A673 (cell line): ENCODE data around the gene ARHGEF28. TPM values are rescaled to one million over a fixed set of nuclear protein-coding genes. Genes with fewer than 3 reads are reported as not detected.

Experiments used
- BruUV-seq: library from RNA; stranded (reverse); fragments of 400-500 nt; replicated peaks from 2 replicates; lab custom pipeline; 2021; lab: Mats Ljungman, UMichigan
- CTCF ChIA-PET: fragments of 300-600 bp; sonication (Branson Sonifier 250); formaldehyde crosslinking; loops from one replicate; lab custom pipeline; 2022; ENCODE audit warnings: antibody characterized with exemption; lab: Charles Lee
- POLR2A ChIA-PET: fragments of 300-600 bp; sonication (Branson Sonifier 250); formaldehyde crosslinking; loops from one replicate; lab custom pipeline; 2022; ENCODE audit warnings: antibody characterized with exemption; ENCODE audit not compliant: low non-redundant PET; lab: Charles Lee
- DNase-seq: peaks from one replicate; pipeline ENCODE4 v3.0.0-alpha.2; 2015; ENCODE audit warnings: low spot score
- H3K27ac ChIP-seq: fragments of 200-600 bp; sonication (generic); 2 replicates; pipeline ENCODE4 v1.5.1; 2016; ENCODE audit warnings: mixed run types, low read depth, mild to moderate bottlenecking, mixed read lengths, antibody characterized with exemption, low read length; ENCODE audit not compliant: poor library complexity, severe bottlenecking
- H3K27me3 ChIP-seq: fragments of 200-600 bp; sonication (generic); replicated peaks from 2 replicates; pipeline ENCODE4 v1.6.1; 2017; ENCODE audit warnings: mixed run types, low read depth, mild to moderate bottlenecking, mixed read lengths, antibody characterized with exemption, low read length; ENCODE audit not compliant: insufficient read depth, poor library complexity
- H3K36me3 ChIP-seq: fragments of 200-600 bp; sonication (generic); 2 replicates; pipeline ENCODE4 v1.6.1; 2016; ENCODE audit warnings: mixed run types, mild to moderate bottlenecking, mixed read lengths, antibody characterized with exemption, low read length; ENCODE audit not compliant: insufficient read depth, poor library complexity, severe bottlenecking
- H3K4me1 ChIP-seq: fragments of 200-600 bp; sonication (generic); 2 replicates; pipeline ENCODE4 v1.6.1; 2017; ENCODE audit warnings: mixed run types, mild to moderate bottlenecking, mixed read lengths, antibody characterized with exemption, low read length; ENCODE audit not compliant: insufficient read depth, poor library complexity, severe bottlenecking
- H3K4me3 ChIP-seq: fragments of 200-600 bp; sonication (generic); 2 replicates; pipeline ENCODE4 v1.5.1; 2016; ENCODE audit warnings: low read depth, mixed run types, mild to moderate bottlenecking, mixed read lengths, low read length; ENCODE audit not compliant: poor library complexity, severe bottlenecking
- H3K9me3 ChIP-seq: fragments of 200-600 bp; sonication (generic); 2 replicates; pipeline ENCODE4 v1.6.1; 2016; ENCODE audit warnings: mixed run types, low read depth, mild to moderate bottlenecking, mixed read lengths, antibody characterized with exemption, low read length; ENCODE audit not compliant: poor library complexity, severe bottlenecking
- CTCF ChIP-seq: fragments of 300-800, 200-600 bp; sonication (generic); conservative IDR thresholded peaks from 2 replicates; pipeline ENCODE4 v1.5.1; 2017; ENCODE audit warnings: low read depth, mild to moderate bottlenecking, antibody characterized with exemption, low read length, moderate library complexity, mixed read lengths
- EZH2 ChIP-seq: fragments of 200-600 bp; sonication (generic); IDR thresholded peaks from 2 replicates; pipeline ENCODE4 v1.6.1; 2017; ENCODE audit warnings: borderline replicate concordance, low read depth, mild to moderate bottlenecking, mixed read lengths, antibody characterized with exemption, low read length; ENCODE audit not compliant: poor library complexity, severe bottlenecking
- intact Hi-C: fragments of 100-400 bp; cut with micrococcal nuclease; formaldehyde crosslinking; loops from one replicate; pipeline ENCODE4 v1.10.0; 2022; ENCODE audit not compliant: unreplicated experiment
- total RNA-seq: library from RNA; stranded (reverse); gene quantifications from 2 replicates; pipeline ENCODE4 v1.2.3, GENCODE V29; 2021

ARHGEF28 gene
- total RNA-seq, 1 experiment from 2014 or later = 3.4 TPM

DNA sequence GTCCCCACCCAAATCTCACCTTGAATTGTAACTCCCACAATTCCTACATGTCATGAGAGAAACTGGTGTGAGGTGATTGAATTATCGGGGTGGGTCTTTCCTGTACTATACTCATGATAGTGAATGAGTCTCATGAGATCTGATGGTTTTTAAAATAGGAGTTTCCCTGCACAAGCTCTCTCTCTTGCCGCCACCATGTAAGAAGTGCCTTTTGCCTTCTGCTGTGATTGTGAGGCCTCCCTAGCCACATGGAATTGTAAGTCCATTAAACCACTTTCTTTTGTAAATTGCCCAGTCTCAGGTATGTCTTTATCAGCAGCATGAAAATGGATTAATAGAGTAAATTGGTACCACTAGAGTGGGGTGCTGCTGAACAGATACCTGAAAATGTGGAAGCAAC is 140.9 kb downstream of the ARHGEF28 start:
- CTCF ChIA-PET = no interaction called here
- no peaks in the 10 kb centered on the region for H3K9me3 ChIP-seq
- BruUV-seq = no TSS peak
- no peaks in the 10 kb centered on the region for H3K36me3 ChIP-seq
- H3K4me1 ChIP-seq = no peaks in the 10 kb centered on the region
- H3K27me3 ChIP-seq = no peaks in the 10 kb centered on the region
- no peak overlapping the region for H3K27ac ChIP-seq
- TF ChIP-seq CTCF (no peak), EZH2 (no peak)
- POLR2A ChIA-PET = no interaction called here
- intact Hi-C loops = no loop called here
- H3K4me3 ChIP-seq = no peak overlapping the region
- DNase-seq = no peak

DNA sequence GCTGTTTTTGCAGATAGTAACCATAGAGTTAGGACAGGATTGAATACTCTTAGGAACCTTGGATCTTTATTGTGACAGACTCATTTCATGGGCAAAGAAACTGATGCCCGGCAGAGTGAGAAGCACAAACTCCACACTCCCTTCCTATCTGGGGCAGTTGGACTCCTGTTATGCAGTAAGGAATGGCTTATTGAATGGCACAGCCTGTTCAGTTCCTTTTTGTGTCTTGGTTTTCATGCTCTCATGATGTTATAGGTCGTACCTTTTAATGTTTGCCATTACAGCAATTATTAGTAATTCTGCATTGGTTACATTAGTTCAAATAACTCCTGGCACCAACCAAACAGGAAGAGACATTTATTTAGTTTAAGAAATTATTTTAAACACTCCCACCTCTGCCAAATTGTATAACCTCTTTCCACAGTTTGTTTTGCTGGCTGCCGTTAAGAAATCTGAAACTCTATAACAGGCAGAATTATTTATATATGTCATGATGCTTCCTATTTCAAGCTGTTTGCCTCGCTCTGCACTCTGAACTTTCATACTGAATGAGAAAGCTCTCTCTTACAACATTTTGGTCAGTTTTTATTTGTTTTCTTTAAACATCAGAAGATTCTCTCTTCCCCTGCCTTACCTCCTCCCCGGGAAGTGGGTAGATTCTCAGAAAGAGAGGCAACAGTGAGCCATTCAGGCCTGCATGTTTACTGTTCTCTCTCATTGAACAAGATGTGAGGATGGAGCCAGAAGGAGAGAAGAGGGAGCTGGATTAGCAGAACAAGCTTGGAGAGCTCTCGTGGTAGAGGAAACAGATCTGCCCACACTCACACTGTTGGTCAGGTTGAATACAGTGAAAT is 144.4 kb downstream of the ARHGEF28 start:
- no peaks in the 10 kb centered on the region for H3K36me3 ChIP-seq
- POLR2A ChIA-PET = no interaction called here
- BruUV-seq = no TSS peak
- TF ChIP-seq CTCF (no peak), EZH2 (no peak)
- H3K9me3 ChIP-seq = no peaks in the 10 kb centered on the region
- CTCF ChIA-PET = no interaction called here
- intact Hi-C loops = no loop called here
- no peaks in the 10 kb centered on the region for H3K27me3 ChIP-seq
- H3K27ac ChIP-seq = no peak overlapping the region
- H3K4me1 ChIP-seq = no peaks in the 10 kb centered on the region
- no peak overlapping the region for H3K4me3 ChIP-seq
- DNase-seq = no peak

DNA sequence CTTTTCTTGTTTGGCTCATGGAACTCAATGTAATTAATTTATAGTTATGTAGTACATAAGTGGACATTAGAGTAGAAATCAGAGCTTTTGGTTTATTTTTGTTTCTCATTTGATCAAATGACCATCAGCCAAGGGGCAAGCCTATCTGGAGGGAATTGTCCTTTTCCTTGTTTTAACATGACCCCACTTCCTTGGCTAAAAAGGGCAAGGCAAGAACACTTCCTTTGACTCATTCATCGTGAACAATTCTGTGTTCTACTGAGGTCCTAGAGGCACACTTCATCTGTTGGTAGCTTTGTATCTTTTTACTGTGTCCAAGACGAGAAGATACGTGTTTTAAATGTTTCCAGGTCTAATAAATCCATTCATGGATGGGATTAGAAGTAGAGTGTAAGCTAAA is 148.9 kb downstream of the ARHGEF28 start:
- no peak for DNase-seq
- Histone ChIP-seq H3K4me3 (no peak overlapping the region), H3K36me3 (no peaks in the 10 kb centered on the region), H3K27ac (no peak overlapping the region), H3K4me1 (no peaks in the 10 kb centered on the region), H3K9me3 (no peaks in the 10 kb centered on the region), H3K27me3 (no peaks in the 10 kb centered on the region)
- ChIA-PET CTCF (no interaction called here), POLR2A (no interaction called here)
- intact Hi-C loops = no loop called here
- TF ChIP-seq CTCF = no peak
- BruUV-seq = no TSS peak
